Measurements from ENCODE around the gene CPN1.

The CPN1 gene

GRCh38 chr10:100075426-100076220 is 6.0 kb downstream of the CPN1 start:
- DNase-seq: no peak

- no peak for DNase-seq
These were observed 9.2 kb downstream of the CPN1 start for GRCh38 chr10:100072514-100072913.

- no peak for DNase-seq
These were observed 10.1 kb downstream of the CPN1 start for GRCh38 chr10:100071529-100071928.

- DNase-seq: no peak
These were observed 14.2 kb downstream of the CPN1 start for GRCh38 chr10:100067466-100067865.

GRCh38 chr10:100065084-100065660 is 16.5 kb downstream of the CPN1 start:
- DNase-seq: no peak

- DNase-seq: no peak
These were observed 20.3 kb downstream of the CPN1 start for GRCh38 chr10:100061401-100061800.

GRCh38 chr10:100057948-100058347 is 23.7 kb downstream of the CPN1 start:
- DNase-seq: no peak

- DNase-seq: no peak
These were observed 27.8 kb downstream of the CPN1 start for GRCh38 chr10:100053686-100054460.

GRCh38 chr10:100046021-100046486 is 35.6 kb downstream of the CPN1 start:
- DNase-seq: no peak

- DNase-seq: no peak
These were observed 36.1 kb downstream of the CPN1 start for GRCh38 chr10:100045592-100045991.

- no peak for DNase-seq
These were observed 37.9 kb downstream of the CPN1 start for GRCh38 chr10:100043796-100044195.

GRCh38 chr10:100043344-100043743 is 38.3 kb downstream of the CPN1 start:
- no peak for DNase-seq

- DNase-seq: no peak
These were observed 40.2 kb downstream of the CPN1 start for GRCh38 chr10:100041306-100042002.

- no peak for DNase-seq
These were observed 43.1 kb downstream of the CPN1 start for GRCh38 chr10:100038561-100039071.

GRCh38 chr10:100037758-100038315 is 43.8 kb downstream of the CPN1 start:
- no peak for DNase-seq

- no peak for DNase-seq
These were observed 44.8 kb downstream of the CPN1 start for GRCh38 chr10:100036850-100037249.

GRCh38 chr10:100033766-100034418 is 47.8 kb downstream of the CPN1 start:
- DNase-seq: no peak

GRCh38 chr10:100027416-100027815 is 54.3 kb downstream of the CPN1 start:
- no peak for DNase-seq

GRCh38 chr10:100025576-100025975 is 56.1 kb downstream of the CPN1 start:
- no peak for DNase-seq

GRCh38 chr10:100024748-100025147 is 56.9 kb downstream of the CPN1 start:
- no peak for DNase-seq

GRCh38 chr10:100022403-100022802 is 59.3 kb downstream of the CPN1 start:
- no peak for DNase-seq

GRCh38 chr10:100021322-100021721 is 60.3 kb downstream of the CPN1 start:
- no peak for DNase-seq
